HCT116 (cell line): ENCODE data around the gene FCMR. TPM values are rescaled to one million over a fixed set of nuclear protein-coding genes. Genes with fewer than 3 reads are reported as not detected.

ENCODE experiments used
- ATAC-seq: fragments of 200-7000 bp; cut with Tn5 transposase; 2 replicates; pipeline ENCODE4 v1.9.1; 2020; ENCODE audit warnings: mild to moderate bottlenecking, moderate library complexity
- BruUV-seq: library from RNA; stranded (reverse); fragments of 400-500 nt; replicated peaks from 2 replicates; lab custom pipeline; 2021; lab: Mats Ljungman, UMichigan
- CTCF ChIA-PET: fragments of 300-600 bp; sonication (Branson Sonifier 250); formaldehyde crosslinking; loops from one replicate; lab custom pipeline; 2021; ENCODE audit warnings: antibody characterized with exemption; lab: Charles Lee
- POLR2A ChIA-PET: fragments of 300-600, 350-600 bp; sonication (Branson Sonifier 250); formaldehyde crosslinking; loops from one replicate; lab custom pipeline; 2021; ENCODE audit warnings: antibody characterized with exemption; lab: Charles Lee
- RAD21 ChIA-PET, 2 experiments: fragments of 300-600 bp; sonication (Branson Sonifier 250); formaldehyde crosslinking; loops; one replicate each; lab custom pipeline; 2023; ENCODE audit warnings: low total read pairs in 2 of 2; ENCODE audit not compliant: uncharacterized antibody in 2 of 2, unreplicated experiment in 2 of 2, low non-redundant PET in 1 of 2; lab: Charles Lee
- DNase-seq: peaks from one replicate; pipeline ENCODE4 v3.0.0-alpha.2; 2010; ENCODE audit warnings: low read depth, low spot score
- H2AFZ ChIP-seq: fragments of 200-600 bp; shearing (Covaris generic), sonication (generic); 2 replicates; pipeline ENCODE4 v1.6.1; 2017; ENCODE audit warnings: low read depth, mixed run types, mixed read lengths, antibody characterized with exemption, low read length; ENCODE audit not compliant: poor library complexity, severe bottlenecking
- H3K27ac ChIP-seq: 2 replicates; pipeline ENCODE4 v1.5.1; 2012; ENCODE audit warnings: low read depth, low read length
- H3K27me3 ChIP-seq: fragments of 200-600 bp; sonication (generic); 2 replicates; pipeline ENCODE4 v1.6.1; 2016; ENCODE audit warnings: mixed run types, low read length, mixed read lengths; ENCODE audit not compliant: insufficient read depth
- H3K36me3 ChIP-seq, 2 experiments: fragments of 200-500 bp in 1 of 2; fragments of 200-600 bp in 1 of 2; sonication (Bioruptor generic) in 1 of 2; sonication (generic) in 1 of 2; 2 replicates each; pipeline versions ENCODE4 v1.5.1 to v1.6.1; 2014 to 2016; ENCODE audit warnings: low read length in 2 of 2, inconsistent platforms in 1 of 2, mixed read lengths in 1 of 2, mixed run types in 1 of 2; ENCODE audit not compliant: insufficient read depth in 2 of 2, control insufficient read depth in 1 of 2
- H3K4me1 ChIP-seq, 2 experiments: fragments of 200-600 bp in 1 of 2; sonication (generic) in 1 of 2; 2 replicates each; pipeline versions ENCODE4 v1.5.1 to v1.6.1; 2012 to 2017; ENCODE audit warnings: low read length in 2 of 2, inconsistent platforms in 1 of 2, mild to moderate bottlenecking in 1 of 2, mixed read lengths in 1 of 2, mixed run types in 1 of 2, moderate library complexity in 1 of 2; ENCODE audit not compliant: insufficient read depth in 2 of 2, control insufficient read depth in 1 of 2
- H3K4me2 ChIP-seq: fragments of 200-600 bp; sonication (generic); 2 replicates; pipeline ENCODE4 v1.6.1; 2017; ENCODE audit warnings: mixed run types, low read length, mixed read lengths
- H3K4me3 ChIP-seq, 2 experiments: fragments of 200-600 bp in 1 of 2; sonication (generic) in 1 of 2; replicated peaks in 1 of 2; 2 replicates each; pipeline ENCODE4 v1.5.1; 2011 to 2016; ENCODE audit warnings: low read length in 2 of 2, control low read depth in 1 of 2, low read depth in 1 of 2, mild to moderate bottlenecking in 1 of 2, mixed read lengths in 1 of 2, mixed run types in 1 of 2
- H3K79me2 ChIP-seq: fragments of 200-600 bp; sonication (generic); 2 replicates; pipeline ENCODE4 v1.6.1; 2017; ENCODE audit warnings: mild to moderate bottlenecking, mixed run types, low read length, moderate library complexity, mixed read lengths; ENCODE audit not compliant: insufficient read depth
- H3K9ac ChIP-seq: fragments of 200-600 bp; sonication (generic); 2 replicates; pipeline ENCODE4 v1.6.1; 2016; ENCODE audit warnings: low read length, mixed read lengths
- H3K9me2 ChIP-seq: fragments of 200-600 bp; sonication (generic), shearing (Covaris generic); 2 replicates; pipeline ENCODE4 v1.6.1; 2017; ENCODE audit warnings: mixed run types, mild to moderate bottlenecking, moderate library complexity; ENCODE audit not compliant: insufficient read depth
- H3K9me3 ChIP-seq, 2 experiments: fragments of 200-500 bp in 1 of 2; fragments of 200-600 bp in 1 of 2; sonication (Bioruptor generic) in 1 of 2; sonication (generic) in 1 of 2; 2 replicates each; pipeline ENCODE4 v1.6.1; 2014 to 2017; ENCODE audit warnings: low read length in 2 of 2, mixed read lengths in 2 of 2, inconsistent platforms in 1 of 2, low read depth in 1 of 2, mild to moderate bottlenecking in 1 of 2, mixed run types in 1 of 2, moderate library complexity in 1 of 2; ENCODE audit not compliant: control insufficient read depth in 1 of 2, insufficient read depth in 1 of 2
- H4K20me1 ChIP-seq: fragments of 200-600 bp; sonication (generic), shearing (Covaris generic); 2 replicates; pipeline ENCODE4 v1.6.1; 2017; ENCODE audit warnings: mixed run types, mild to moderate bottlenecking, moderate library complexity; ENCODE audit not compliant: insufficient read depth
- CBX3 ChIP-seq: IDR thresholded peaks from 2 replicates; pipeline ENCODE4 v1.6.1; 2012; ENCODE audit warnings: low read depth
- EGR1 ChIP-seq: IDR thresholded peaks from 2 replicates; pipeline ENCODE4 v1.6.1; 2012; ENCODE audit warnings: low read depth
- POLR2AphosphoS5 ChIP-seq: IDR thresholded peaks from 2 replicates; pipeline ENCODE4 v1.6.1; 2011; ENCODE audit warnings: mild to moderate bottlenecking, low read depth, low read length, moderate library complexity
- RAD21 ChIP-seq: IDR thresholded peaks from 2 replicates; pipeline ENCODE4 v1.6.1; 2012; ENCODE audit warnings: low read depth, mild to moderate bottlenecking
- intact Hi-C: fragments of 100-400 bp; cut with micrococcal nuclease; formaldehyde crosslinking; loops from 2 replicates; pipeline ENCODE4 v1.10.0; 2022
- total RNA-seq: library from RNA; stranded (reverse); gene quantifications from one replicate; pipeline ENCODE4 v1.2.1, GENCODE V29; 2021; ENCODE audit not compliant: unreplicated experiment
- TF ChIP-seq, protein P1 (sequence below), 3 experiments: fragments of 200-600 bp in 1 of 3; sonication (generic) in 1 of 3; IDR thresholded peaks in 2 of 3; conservative IDR thresholded peaks in 1 of 3; 2 replicates each; pipeline ENCODE4 v1.5.1; 2012 to 2017; ENCODE audit warnings: low read depth in 2 of 3, low read length in 2 of 3, antibody characterized with exemption in 1 of 3, borderline replicate concordance in 1 of 3, control low read depth in 1 of 3, mild to moderate bottlenecking in 1 of 3, mixed read lengths in 1 of 3, mixed run types in 1 of 3, moderate library complexity in 1 of 3; ENCODE audit not compliant: insufficient read depth in 1 of 3

Gene FCMR
- total RNA-seq, 1 experiment from 2014 or later, result 0.61 TPM

DNA sequence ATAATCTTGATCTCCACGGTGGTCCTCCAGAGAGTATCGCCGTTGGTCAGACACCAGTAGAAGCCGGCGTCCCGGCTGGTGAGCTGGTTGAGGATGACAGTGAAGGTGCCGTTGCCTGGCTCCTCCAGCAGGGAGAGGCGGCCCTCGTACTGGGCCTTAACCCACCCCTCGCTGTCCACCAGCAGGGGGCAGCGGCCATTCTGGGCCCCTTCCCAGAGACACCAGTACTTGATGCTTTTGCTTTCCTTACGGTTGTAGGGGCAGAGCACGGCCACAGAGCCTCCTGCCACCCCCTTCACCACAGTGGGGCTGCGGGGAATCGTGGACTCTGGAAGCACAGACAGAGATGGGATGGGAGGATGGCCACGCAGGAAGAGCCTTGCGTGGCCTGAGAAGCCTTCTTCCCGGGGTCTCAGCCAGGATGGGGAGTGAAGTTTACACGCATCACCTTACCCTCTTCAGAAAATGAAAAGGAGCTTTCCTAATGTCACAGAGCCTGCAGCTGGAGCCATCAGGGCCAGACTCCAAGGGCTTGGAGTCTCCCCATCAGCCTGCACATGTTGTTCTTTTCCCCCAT lies 13.8 kb upstream of the FCMR start:
- no peaks in the 10 kb centered on the region for H3K79me2 ChIP-seq
- no peaks in the 10 kb centered on the region for H3K36me3 ChIP-seq
- no peak overlapping the region for H3K27ac ChIP-seq
- H2AFZ ChIP-seq, result no peak overlapping the region
- H3K9me3 ChIP-seq, result no peaks in the 10 kb centered on the region
- BruUV-seq, result no TSS peak
- no peaks in the 10 kb centered on the region for H3K9me2 ChIP-seq
- intact Hi-C loops, result no loop called here
- no peaks in the 10 kb centered on the region for H3K4me1 ChIP-seq
- no peaks in the 10 kb centered on the region for H3K27me3 ChIP-seq
- no peak overlapping the region for H3K4me3 ChIP-seq
- DNase-seq, result no peak
- H3K9ac ChIP-seq, result no peak overlapping the region
- TF ChIP-seq POLR2AphosphoS5 (no peak), RAD21 (peak; percentile 47)
- TF ChIP-seq, protein P1, sequence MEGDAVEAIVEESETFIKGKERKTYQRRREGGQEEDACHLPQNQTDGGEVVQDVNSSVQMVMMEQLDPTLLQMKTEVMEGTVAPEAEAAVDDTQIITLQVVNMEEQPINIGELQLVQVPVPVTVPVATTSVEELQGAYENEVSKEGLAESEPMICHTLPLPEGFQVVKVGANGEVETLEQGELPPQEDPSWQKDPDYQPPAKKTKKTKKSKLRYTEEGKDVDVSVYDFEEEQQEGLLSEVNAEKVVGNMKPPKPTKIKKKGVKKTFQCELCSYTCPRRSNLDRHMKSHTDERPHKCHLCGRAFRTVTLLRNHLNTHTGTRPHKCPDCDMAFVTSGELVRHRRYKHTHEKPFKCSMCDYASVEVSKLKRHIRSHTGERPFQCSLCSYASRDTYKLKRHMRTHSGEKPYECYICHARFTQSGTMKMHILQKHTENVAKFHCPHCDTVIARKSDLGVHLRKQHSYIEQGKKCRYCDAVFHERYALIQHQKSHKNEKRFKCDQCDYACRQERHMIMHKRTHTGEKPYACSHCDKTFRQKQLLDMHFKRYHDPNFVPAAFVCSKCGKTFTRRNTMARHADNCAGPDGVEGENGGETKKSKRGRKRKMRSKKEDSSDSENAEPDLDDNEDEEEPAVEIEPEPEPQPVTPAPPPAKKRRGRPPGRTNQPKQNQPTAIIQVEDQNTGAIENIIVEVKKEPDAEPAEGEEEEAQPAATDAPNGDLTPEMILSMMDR (IDR thresholded peaks at IDR 0.05 in 2 of 3, conservative IDR thresholded peaks at IDR 0.05 in 1 of 3; ENCODE audit: borderline replicate concordance in 1 of 3, insufficient read depth in 1 of 3, low read depth in 2 of 3, low read length in 2 of 3), result peak; percentile 77 to 90 (median 87)
- TF ChIP-seq, all 23 proteins: peak for 2
- CTCF ChIA-PET, result interaction anchor here (1.0 to 2.5 kb wide), 7 partner anchors 9 to 46 kb away, joined by 3 to 14 read pairs (median 6); partner anchors contain the start of gene PIGR
- no peaks in the 10 kb centered on the region for H4K20me1 ChIP-seq
- POLR2A ChIA-PET, result no interaction called here
- no peak overlapping the region for H3K4me2 ChIP-seq
- ATAC-seq, result peak; percentile 84
- RAD21 ChIA-PET, result interaction anchor here in 1 of 2 experiments (0.8 kb wide), 1 partner anchor 47 kb away, joined by 3 read pairs; no protein-coding TSS in a partner anchor

DNA sequence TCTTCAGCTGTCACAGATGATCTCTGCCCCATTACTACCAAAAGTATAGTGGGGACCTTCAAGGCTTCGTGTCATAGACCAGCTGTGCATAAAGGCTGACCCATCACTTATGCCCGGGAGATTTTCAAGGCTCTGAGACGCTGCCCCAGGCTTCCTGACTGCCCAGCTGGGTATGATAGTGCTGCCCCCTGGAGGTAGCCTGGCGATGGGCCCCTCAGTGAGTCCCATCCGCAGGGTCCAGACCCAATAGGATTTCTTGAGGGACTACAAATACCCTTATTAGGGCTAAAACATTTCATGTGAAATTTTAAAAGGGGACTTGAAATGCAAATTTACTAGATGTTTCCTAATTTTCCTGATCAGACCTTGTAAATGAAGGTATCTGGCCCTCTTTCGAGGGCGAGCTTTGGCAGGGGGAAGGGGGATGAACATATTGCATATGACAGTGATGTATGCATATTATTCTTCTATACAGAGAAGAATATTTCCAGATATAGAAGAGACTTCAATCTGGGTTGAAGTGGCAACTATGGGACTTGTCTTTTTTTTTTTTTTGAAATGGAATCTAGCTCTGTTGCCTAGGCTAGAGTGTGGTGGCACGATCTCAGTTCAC lies 11.7 kb upstream of the FCMR start:
- H3K9ac ChIP-seq, result no peak overlapping the region
- no peaks in the 10 kb centered on the region for H3K9me2 ChIP-seq
- no peak overlapping the region for H3K4me2 ChIP-seq
- H3K79me2 ChIP-seq, result no peaks in the 10 kb centered on the region
- H4K20me1 ChIP-seq, result no peaks in the 10 kb centered on the region
- TF ChIP-seq EGR1 (no peak), RAD21 (peak; percentile 61), CBX3 (0 out of 2 replicates have a peak, but pooled peaks have one; percentile 34)
- TF ChIP-seq, protein P1 (IDR thresholded peaks at IDR 0.05 in 2 of 3, conservative IDR thresholded peaks at IDR 0.05 in 1 of 3; ENCODE audit: borderline replicate concordance in 1 of 3, insufficient read depth in 1 of 3, low read depth in 2 of 3, low read length in 2 of 3), result peak; percentile 64 to 93 (median 87); a peak in 5 of 6 replicates
- H3K36me3 ChIP-seq, result no peaks in the 10 kb centered on the region
- intact Hi-C loops, result no loop called here
- H3K4me1 ChIP-seq, result no peaks in the 10 kb centered on the region
- CTCF ChIA-PET, result interaction anchor here (0.8 to 3.2 kb wide), 10 partner anchors 8 to 325 kb away, joined by 3 to 15 read pairs (median 5); no protein-coding TSS in a partner anchor
- BruUV-seq, result no TSS peak
- ATAC-seq (peak; percentile 84), DNase-seq (peak; percentile 34)
- H3K9me3 ChIP-seq, result no peaks in the 10 kb centered on the region
- H2AFZ ChIP-seq, result no peak overlapping the region
- POLR2A ChIA-PET, result no interaction called here
- no peak overlapping the region for H3K27ac ChIP-seq
- RAD21 ChIA-PET, result no interaction called here
- no peaks in the 10 kb centered on the region for H3K27me3 ChIP-seq
- no peak overlapping the region for H3K4me3 ChIP-seq
